GM12878 (cell line): ENCODE measurements around the gene HCN1. TPM values are rescaled to one million over a fixed set of nuclear protein-coding genes. Genes with fewer than 3 reads are reported as not detected.

ENCODE experiments used
- ATAC-seq: fragments of 200-7000 bp; cut with Tn5 transposase; 3 replicates; pipeline ENCODE4 v1.9.1; 2020; ENCODE audit warnings: mild to moderate bottlenecking, moderate library complexity
- BruUV-seq: library from RNA; stranded (reverse); fragments of 400-500 nt; replicated peaks from 2 replicates; lab custom pipeline; 2021; lab: Mats Ljungman, UMichigan
- CTCF ChIA-PET: fragments of 300-600 bp; sonication (Branson Sonifier 250); formaldehyde crosslinking; extraction: SDS; loops from one replicate; lab custom pipeline; 2021; ENCODE audit warnings: inconsistent platforms; lab: Yijun Ruan, JAX
- POLR2A ChIA-PET: fragments of 350-600 bp; formaldehyde crosslinking; extraction: SDS; loops from one replicate; lab custom pipeline; 2021; ENCODE audit warnings: inconsistent platforms; lab: Charles Lee
- RAD21 ChIA-PET: fragments of 300-600 bp; sonication (Branson Sonifier 250); formaldehyde crosslinking; loops from one replicate; lab custom pipeline; 2023; ENCODE audit warnings: antibody characterized with exemption; ENCODE audit not compliant: unreplicated experiment; lab: Charles Lee
- SMC1A ChIA-PET: fragments of 300-600 bp; sonication (Branson Sonifier 250); formaldehyde crosslinking; loops from one replicate; lab custom pipeline; 2023; ENCODE audit not compliant: unreplicated experiment, uncharacterized antibody; lab: Charles Lee
- DNase-seq: peaks from one replicate; pipeline ENCODE4 v3.0.0-alpha.2; 2011; ENCODE audit warnings: low read depth, low spot score
- FAIRE-seq: peaks from 3 replicates; lab custom pipeline; 2011; peaks lifted over from hg19 to GRCh38; lab: Jason Lieb, UNC
- H2AFZ ChIP-seq: 2 replicates; pipeline ENCODE4 v1.6.0; 2011; ENCODE audit warnings: low read depth, low read length, control low read depth; ENCODE audit not compliant: control insufficient read depth
- H3K27ac ChIP-seq: 2 replicates; pipeline ENCODE4 v1.5.1; 2011; ENCODE audit warnings: control low read depth; ENCODE audit not compliant: control insufficient read depth, insufficient read depth
- H3K27me3 ChIP-seq, 2 experiments: replicated peaks in 1 of 2; 2 replicates each; pipeline versions ENCODE4 v1.6.0 to v1.6.1; 2011; ENCODE audit warnings: low read length in 1 of 2; ENCODE audit not compliant: control insufficient read depth in 2 of 2, insufficient read depth in 2 of 2
- H3K36me3 ChIP-seq, 2 experiments: 2 replicates each; pipeline ENCODE4 v1.5.1; 2011; ENCODE audit warnings: low read length in 1 of 2; ENCODE audit not compliant: control insufficient read depth in 2 of 2, insufficient read depth in 2 of 2
- H3K4me1 ChIP-seq: 2 replicates; pipeline ENCODE4 v1.6.1; 2011; ENCODE audit warnings: mild to moderate bottlenecking, low read length, moderate library complexity, mixed read lengths; ENCODE audit not compliant: control insufficient read depth, insufficient read depth
- H3K4me2 ChIP-seq: 2 replicates; pipeline ENCODE4 v1.6.0; 2011; ENCODE audit warnings: control low read depth; ENCODE audit not compliant: control insufficient read depth, insufficient read depth
- H3K4me3 ChIP-seq: fragments of 200-600 bp; sonication (generic); 2 replicates; pipeline ENCODE4 v1.5.1; 2016
- H3K79me2 ChIP-seq: 2 replicates; pipeline ENCODE4 v1.6.0; 2011; ENCODE audit warnings: low read length; ENCODE audit not compliant: control insufficient read depth, insufficient read depth
- H3K9ac ChIP-seq: 2 replicates; pipeline ENCODE4 v1.8.0; 2011; ENCODE audit warnings: low read length, control low read depth, mixed read lengths; ENCODE audit not compliant: control insufficient read depth, insufficient read depth
- H3K9me3 ChIP-seq: replicated peaks from 3 replicates; pipeline ENCODE4 v1.5.1; 2011; ENCODE audit warnings: mild to moderate bottlenecking, low read length; ENCODE audit not compliant: control insufficient read depth, insufficient read depth
- H4K20me1 ChIP-seq: 2 replicates; pipeline ENCODE4 v1.6.0; 2011; ENCODE audit not compliant: control insufficient read depth, insufficient read depth
- FOXK2 ChIP-seq: fragments of 450-650 bp; IDR thresholded peaks from 2 replicates; pipeline ENCODE4 v1.6.1; 2017; ENCODE audit warnings: mild to moderate bottlenecking, moderate library complexity
- GABPA ChIP-seq: IDR thresholded peaks from 2 replicates; pipeline ENCODE4 v1.6.1; 2014; ENCODE audit warnings: antibody characterized with exemption, low read depth, mild to moderate bottlenecking, inconsistent platforms
- GATAD2B ChIP-seq: fragments of 450-650 bp; conservative IDR thresholded peaks from 2 replicates; pipeline ENCODE4 v1.6.1; 2017; ENCODE audit warnings: low read depth, mild to moderate bottlenecking, moderate library complexity
- JUND ChIP-seq: IDR thresholded peaks from 2 replicates; pipeline ENCODE4 v1.6.1; 2012; ENCODE audit warnings: low read depth, mild to moderate bottlenecking, low read length, improper control_type of control experiment, moderate library complexity
- KDM1A ChIP-seq: fragments of 200-600 bp; sonication (generic); IDR thresholded peaks from 2 replicates; pipeline ENCODE4 v1.6.1; 2016; ENCODE audit warnings: borderline replicate concordance
- NR2C1 ChIP-seq: fragments of 450-650 bp; IDR thresholded peaks from 2 replicates; pipeline ENCODE4 v1.6.1; 2017; ENCODE audit warnings: antibody characterized with exemption, mild to moderate bottlenecking, moderate library complexity
- NR2F1 ChIP-seq: fragments of 450-650 bp; conservative IDR thresholded peaks from 2 replicates; pipeline ENCODE4 v1.6.1; 2017; ENCODE audit warnings: mild to moderate bottlenecking
- RFX5 ChIP-seq: IDR thresholded peaks from 2 replicates; pipeline ENCODE4 v1.6.1; 2011; ENCODE audit warnings: low read depth, low read length, improper control_type of control experiment
- SPI1 ChIP-seq: IDR thresholded peaks from 2 replicates; pipeline ENCODE4 v1.6.1; 2011; ENCODE audit warnings: low read depth, mild to moderate bottlenecking, low read length, moderate library complexity, borderline replicate concordance; ENCODE audit not compliant: insufficient read depth
- SUZ12 ChIP-seq: fragments of 200-600 bp; sonication (generic); IDR thresholded peaks from one replicate; pipeline ENCODE4 v1.6.1; 2018; ENCODE audit warnings: antibody characterized with exemption, mild to moderate bottlenecking; ENCODE audit not compliant: unreplicated experiment
- ZSCAN29 ChIP-seq: fragments of 450-650 bp; IDR thresholded peaks from 2 replicates; pipeline ENCODE4 v1.6.1; 2017; ENCODE audit warnings: mild to moderate bottlenecking, moderate library complexity
- whole genome bisulfite sequencing: methylation state at CpG from one replicate; pipeline ENCODE4 v1.1.6; 2016; ENCODE audit warnings: low lambda C conversion rate; ENCODE audit not compliant: insufficient replicate concordance, insufficient coverage; ENCODE audit errors: missing lambda C conversion rate; 5-methylcytosine and 5-hydroxymethylcytosine counted together
- in situ Hi-C: fragments of 300-500 bp; cut with MboI; formaldehyde crosslinking; loops from 9 replicates; pipeline ENCODE4 v1.14.3; 2018; ENCODE audit warnings: mixed read lengths
- intact Hi-C: fragments of 100-400 bp; cut with micrococcal nuclease; formaldehyde crosslinking; loops from one replicate; pipeline ENCODE4 v1.14.2; 2022; ENCODE audit not compliant: unreplicated experiment
- polyA plus RNA-seq, 11 experiments: library from polyadenylated mRNA; depleted of rRNA in 4 of 11; unstranded in 6 of 11; stranded (reverse) in 5 of 11; fragments of >200 nt; fragmentation: Nextera tagmentation in 4 of 11; fragmentation: Illumina TruSeq in 1 of 11; extraction: Ambion mirVana in 4 of 11; extraction: Trizol in 1 of 11; gene quantifications; 1 replicate in 1 of 11; 2 replicates in 10 of 11; pipeline versions ENCODE4 v1.2.1 to v1.2.3, GENCODE V29; 2011 to 2016; ENCODE audit warnings: inconsistent platforms in 2 of 11, missing spikeins in 2 of 11, low read depth in 1 of 11
- total RNA-seq, 4 experiments: library from RNA; depleted of rRNA in 3 of 4; stranded (reverse); fragments of >200 nt in 3 of 4; fragmentation: Illumina TruSeq in 1 of 4; extraction: Trizol in 1 of 4; gene quantifications; 2 replicates each; pipeline versions ENCODE4 v1.2.1 to v1.2.3, GENCODE V29; 2013 to 2021
- TF ChIP-seq, protein P1 (sequence below): fragments of 450-650 bp; IDR thresholded peaks from 2 replicates; pipeline ENCODE4 v1.6.1; 2017; ENCODE audit warnings: mild to moderate bottlenecking, low read depth, inconsistent platforms; ENCODE audit not compliant: poor library complexity, severe bottlenecking
- TF ChIP-seq, protein P2 (sequence below): fragments of 450-650 bp; formaldehyde crosslinking; IDR thresholded peaks from 2 replicates; pipeline ENCODE4 v1.4.0; 2022; ENCODE audit warnings: mild to moderate bottlenecking, moderate library complexity

HCN1 gene
- total and polyA plus RNA-seq, 10 of the 15 experiments (the other 5 are each of a cell fraction or from before 2014, with no cell fraction given): not detected

DNA sequence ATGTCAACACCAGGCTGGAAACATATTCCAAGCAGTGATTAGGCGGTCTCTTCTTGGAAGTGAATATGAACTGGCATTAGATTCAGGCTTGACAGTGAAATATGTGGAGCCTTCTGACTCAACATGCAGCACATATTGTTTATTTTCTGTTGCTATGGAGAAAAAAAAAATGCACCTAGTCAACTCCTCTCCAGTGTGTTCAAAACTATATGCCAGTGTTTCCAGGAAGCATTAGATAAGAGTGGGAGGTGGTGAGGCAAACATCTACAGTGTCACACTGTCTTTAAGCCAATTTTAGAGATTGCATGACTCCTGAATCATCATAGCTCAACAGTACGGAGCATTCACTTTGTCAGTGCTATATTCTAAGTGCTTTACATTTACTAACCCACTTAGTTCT lies 117.9 kb downstream of the HCN1 start:
- DNase-seq (no peak), ATAC-seq (no peak), FAIRE-seq (no peak)
- Histone ChIP-seq H3K9ac (no peak overlapping the region), H3K4me2 (no peak overlapping the region), H3K4me1 (no peaks in the 10 kb centered on the region), H3K27me3 (no peaks in the 10 kb centered on the region), H3K27ac (no peak overlapping the region), H3K9me3 (no peaks in the 10 kb centered on the region), H3K36me3 (no peaks in the 10 kb centered on the region), H2AFZ (no peak overlapping the region), H3K79me2 (no peaks in the 10 kb centered on the region), H3K4me3 (no peak overlapping the region), H4K20me1 (no peaks in the 10 kb centered on the region)
- BruUV-seq: no TSS peak
- 21% methylated on average over 2 of the region's 2 CpGs for WGBS
- ChIA-PET SMC1A (no interaction called here), POLR2A (no interaction called here), CTCF (no interaction called here), RAD21 (no interaction called here)
- TF ChIP-seq SUZ12 (no peak), NR2C1 (no peak), JUND (no peak), NR2F1 (no peak), ZSCAN29 (no peak), FOXK2 (no peak), KDM1A (no peak), GABPA (no peak), GATAD2B (no peak), RFX5 (no peak), SPI1 (no peak)
- TF ChIP-seq, protein P1, sequence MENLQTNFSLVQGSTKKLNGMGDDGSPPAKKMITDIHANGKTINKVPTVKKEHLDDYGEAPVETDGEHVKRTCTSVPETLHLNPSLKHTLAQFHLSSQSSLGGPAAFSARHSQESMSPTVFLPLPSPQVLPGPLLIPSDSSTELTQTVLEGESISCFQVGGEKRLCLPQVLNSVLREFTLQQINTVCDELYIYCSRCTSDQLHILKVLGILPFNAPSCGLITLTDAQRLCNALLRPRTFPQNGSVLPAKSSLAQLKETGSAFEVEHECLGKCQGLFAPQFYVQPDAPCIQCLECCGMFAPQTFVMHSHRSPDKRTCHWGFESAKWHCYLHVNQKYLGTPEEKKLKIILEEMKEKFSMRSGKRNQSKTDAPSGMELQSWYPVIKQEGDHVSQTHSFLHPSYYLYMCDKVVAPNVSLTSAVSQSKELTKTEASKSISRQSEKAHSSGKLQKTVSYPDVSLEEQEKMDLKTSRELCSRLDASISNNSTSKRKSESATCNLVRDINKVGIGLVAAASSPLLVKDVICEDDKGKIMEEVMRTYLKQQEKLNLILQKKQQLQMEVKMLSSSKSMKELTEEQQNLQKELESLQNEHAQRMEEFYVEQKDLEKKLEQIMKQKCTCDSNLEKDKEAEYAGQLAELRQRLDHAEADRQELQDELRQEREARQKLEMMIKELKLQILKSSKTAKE: no peak
- TF ChIP-seq, protein P2, sequence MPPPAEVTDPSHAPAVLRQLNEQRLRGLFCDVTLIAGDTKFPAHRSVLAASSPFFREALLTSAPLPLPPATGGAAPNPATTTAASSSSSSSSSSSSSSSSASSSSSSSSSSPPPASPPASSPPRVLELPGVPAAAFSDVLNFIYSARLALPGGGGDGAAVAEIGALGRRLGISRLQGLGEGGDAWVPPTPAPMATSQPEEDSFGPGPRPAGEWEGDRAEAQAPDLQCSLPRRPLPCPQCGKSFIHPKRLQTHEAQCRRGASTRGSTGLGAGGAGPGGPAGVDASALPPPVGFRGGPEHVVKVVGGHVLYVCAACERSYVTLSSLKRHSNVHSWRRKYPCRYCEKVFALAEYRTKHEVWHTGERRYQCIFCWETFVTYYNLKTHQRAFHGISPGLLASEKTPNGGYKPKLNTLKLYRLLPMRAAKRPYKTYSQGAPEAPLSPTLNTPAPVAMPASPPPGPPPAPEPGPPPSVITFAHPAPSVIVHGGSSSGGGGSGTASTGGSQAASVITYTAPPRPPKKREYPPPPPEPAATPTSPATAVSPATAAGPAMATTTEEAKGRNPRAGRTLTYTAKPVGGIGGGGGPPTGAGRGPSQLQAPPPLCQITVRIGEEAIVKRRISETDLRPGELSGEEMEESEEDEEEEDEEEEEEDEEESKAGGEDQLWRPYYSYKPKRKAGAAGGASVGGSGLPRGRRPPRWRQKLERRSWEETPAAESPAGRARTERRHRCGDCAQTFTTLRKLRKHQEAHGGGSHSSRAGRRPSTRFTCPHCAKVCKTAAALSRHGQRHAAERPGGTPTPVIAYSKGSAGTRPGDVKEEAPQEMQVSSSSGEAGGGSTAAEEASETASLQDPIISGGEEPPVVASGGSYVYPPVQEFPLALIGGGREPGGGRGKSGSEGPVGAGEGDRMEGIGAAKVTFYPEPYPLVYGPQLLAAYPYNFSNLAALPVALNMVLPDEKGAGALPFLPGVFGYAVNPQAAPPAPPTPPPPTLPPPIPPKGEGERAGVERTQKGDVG: no peak
- in situ Hi-C loops (no loop called here), intact Hi-C loops (no loop called here)
